ENCODE measurements around the gene PRR36.
A peak's percentile ranks its signal among the peaks of the same experiment; 100 is the strongest.

The PRR36 gene

GRCh38 chr19:7844951-7845350 is 29.2 kb downstream of the PRR36 start:
- no peak for DNase-seq (ENCODE audit: low spot score)

- DNase-seq (ENCODE audit: low spot score) = no peak
These were observed 29.8 kb downstream of the PRR36 start for GRCh38 chr19:7844405-7844804.

GRCh38 chr19:7843521-7843920 is 30.7 kb downstream of the PRR36 start:
- DNase-seq (ENCODE audit: low spot score) = no peak

GRCh38 chr19:7842661-7843294 is 31.4 kb downstream of the PRR36 start:
- DNase-seq (ENCODE audit: low spot score) = no peak

GRCh38 chr19:7841751-7842660 is 32.2 kb downstream of the PRR36 start:
- no peak for DNase-seq (ENCODE audit: low spot score)

GRCh38 chr19:7840629-7841028 is 33.6 kb downstream of the PRR36 start:
- DNase-seq (ENCODE audit: low spot score) = no peak

GRCh38 chr19:7839476-7839875 is 34.7 kb downstream of the PRR36 start:
- DNase-seq (ENCODE audit: low spot score) = no peak

GRCh38 chr19:7833225-7834099 is 40.7 kb downstream of the PRR36 start:
- DNase-seq (ENCODE audit: low spot score) = peak; percentile 78

- DNase-seq (ENCODE audit: low spot score) = peak; percentile 55
These were observed 41.4 kb downstream of the PRR36 start for GRCh38 chr19:7832781-7833180.

GRCh38 chr19:7832009-7832408 is 42.2 kb downstream of the PRR36 start:
- no peak for DNase-seq (ENCODE audit: low spot score)

- DNase-seq (ENCODE audit: low spot score) = peak; percentile 48
These were observed 42.7 kb downstream of the PRR36 start for GRCh38 chr19:7831452-7831851.

- no peak for DNase-seq (ENCODE audit: low spot score)
These were observed 43.4 kb downstream of the PRR36 start for GRCh38 chr19:7830823-7831222.

GRCh38 chr19:7830272-7830771 is 43.9 kb downstream of the PRR36 start:
- no peak for DNase-seq (ENCODE audit: low spot score)

- peak; percentile 98 for DNase-seq (ENCODE audit: low spot score)
These were observed 44.5 kb downstream of the PRR36 start, which contains the start of gene EVI5L for GRCh38 chr19:7829561-7830271. TSS of gene EVI5L (plus strand) at chr19:7830218. CDS start at chr19:7846543, 16,325 bp downstream.

GRCh38 chr19:7829166-7829520 is 45.0 kb downstream of the PRR36 start:
- DNase-seq (ENCODE audit: low spot score) = no peak

GRCh38 chr19:7823686-7824301 is 50.4 kb downstream of the PRR36 start:
- no peak for DNase-seq (ENCODE audit: low spot score)

- no peak for DNase-seq (ENCODE audit: low spot score)
These were observed 51.2 kb downstream of the PRR36 start for GRCh38 chr19:7822910-7823515.

- DNase-seq (ENCODE audit: low spot score) = no peak
These were observed 53.6 kb downstream of the PRR36 start for GRCh38 chr19:7820588-7820987.

- no peak for DNase-seq (ENCODE audit: low spot score)
These were observed 54.9 kb downstream of the PRR36 start for GRCh38 chr19:7819337-7819736.

- no peak for DNase-seq (ENCODE audit: low spot score)
These were observed 55.4 kb downstream of the PRR36 start for GRCh38 chr19:7818806-7819205.
